ENCODE measurements around the gene PDE8B. TPM values are rescaled to one million over a fixed set of nuclear protein-coding genes. Genes with fewer than 3 reads are reported as not detected.
"Not testable (repeated sequence)": the region's sequence is repeated elsewhere in the genome, so short reads cannot be mapped to it uniquely, and the experiment has no call there.

The PDE8B gene
- total RNA-seq, 1 experiment from 2014 or later, result 0.39 TPM

DNA sequence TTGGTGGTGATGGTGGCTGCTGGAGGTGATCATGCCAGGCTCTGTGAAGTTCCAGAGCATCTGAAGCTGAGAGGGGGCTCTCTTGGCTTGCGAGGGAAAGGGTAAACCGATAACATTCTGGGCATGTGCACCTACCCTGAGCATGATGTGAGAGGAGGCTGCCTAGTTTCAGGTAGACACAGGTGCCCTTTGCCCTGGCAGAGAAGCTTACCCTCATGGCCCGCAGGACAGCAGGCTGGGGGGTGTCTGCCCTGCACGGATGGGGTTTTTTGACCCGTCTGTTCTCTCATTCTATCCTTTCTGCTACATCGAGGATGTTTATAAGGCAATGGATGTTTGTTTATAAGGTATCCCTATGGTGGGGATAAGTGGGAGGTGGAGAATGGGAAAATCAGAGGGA is 148.8 kb downstream of the PDE8B start:
- DNase-seq (ENCODE audit: low read depth), result no peak

DNA sequence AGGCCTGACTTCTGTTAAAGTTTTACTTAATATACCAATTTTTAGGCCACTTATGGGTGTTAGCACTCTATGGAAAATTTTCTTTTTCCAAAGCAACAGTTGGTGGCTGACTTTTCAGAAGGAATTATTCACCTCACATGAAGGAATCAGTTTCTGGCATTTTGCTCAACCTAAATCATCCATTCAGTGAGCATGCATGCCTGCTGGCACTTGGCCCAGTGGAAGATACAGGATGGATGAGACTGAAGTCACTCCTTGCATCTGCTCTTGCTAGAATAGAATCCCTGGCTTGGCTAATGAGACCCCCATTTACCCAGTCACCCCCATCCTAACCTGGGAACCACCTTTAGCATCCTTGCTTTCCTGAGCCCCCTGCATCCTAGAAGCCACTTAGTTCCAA is 149.9 kb downstream of the PDE8B start:
- no peak for DNase-seq (ENCODE audit: low read depth)

DNA sequence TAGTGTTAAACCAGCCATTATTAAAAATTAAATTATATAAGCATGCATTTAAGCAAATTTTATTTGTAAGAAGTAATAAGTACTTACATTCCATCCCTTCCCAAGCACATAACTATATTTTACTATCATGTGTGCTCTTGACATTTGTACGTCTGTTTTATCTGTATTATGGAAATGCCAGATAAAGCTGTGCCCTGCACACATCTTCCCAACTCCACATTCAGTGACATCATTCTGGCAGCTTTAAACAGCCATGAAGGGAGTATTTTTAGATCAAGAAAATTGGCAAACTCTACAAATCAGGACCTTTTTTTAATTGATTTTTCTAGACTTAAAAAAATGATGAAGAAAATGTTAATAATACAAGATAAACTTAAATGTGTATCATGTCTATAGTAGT is 150.5 kb downstream of the PDE8B start:
- DNase-seq (ENCODE audit: low read depth), result no peak

DNA sequence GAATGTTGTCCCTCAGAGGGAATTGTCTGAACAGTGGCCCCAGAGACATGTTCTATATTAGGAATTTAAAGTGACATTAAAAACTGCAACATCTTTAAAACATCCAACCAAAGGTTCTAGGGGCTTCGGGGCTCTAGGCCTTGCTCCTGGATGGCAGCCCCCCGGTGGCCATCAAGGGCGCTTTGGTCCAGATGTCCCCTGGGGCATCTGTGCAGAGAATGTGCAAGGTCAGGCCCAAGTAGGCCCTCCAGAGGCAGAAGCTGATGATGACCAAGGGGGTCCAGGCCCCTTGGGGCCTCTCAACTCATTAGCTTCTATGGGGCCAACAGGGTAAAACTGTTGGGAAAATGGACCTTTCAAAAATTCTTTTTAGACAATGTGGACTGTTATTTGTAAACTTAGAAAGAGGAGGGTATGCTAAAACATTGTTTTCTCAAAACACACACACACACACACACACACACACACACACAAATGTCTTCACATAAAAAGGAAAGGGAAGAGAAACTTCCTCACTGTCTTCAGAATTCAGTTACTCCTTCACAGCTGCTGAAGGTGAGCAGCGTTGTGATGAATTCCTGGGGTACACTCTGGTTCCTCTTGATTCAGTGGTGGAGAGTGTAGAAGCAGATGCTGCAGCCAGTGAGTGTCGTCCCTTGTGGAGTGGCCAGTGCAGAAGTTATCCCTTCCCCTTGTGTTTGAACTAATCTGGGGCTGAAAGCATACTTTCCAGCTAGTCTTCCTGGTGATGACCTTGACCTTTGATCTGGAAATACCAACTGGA is 156.4 kb downstream of the PDE8B start:
- DNase-seq (ENCODE audit: low read depth), result no peak

DNA sequence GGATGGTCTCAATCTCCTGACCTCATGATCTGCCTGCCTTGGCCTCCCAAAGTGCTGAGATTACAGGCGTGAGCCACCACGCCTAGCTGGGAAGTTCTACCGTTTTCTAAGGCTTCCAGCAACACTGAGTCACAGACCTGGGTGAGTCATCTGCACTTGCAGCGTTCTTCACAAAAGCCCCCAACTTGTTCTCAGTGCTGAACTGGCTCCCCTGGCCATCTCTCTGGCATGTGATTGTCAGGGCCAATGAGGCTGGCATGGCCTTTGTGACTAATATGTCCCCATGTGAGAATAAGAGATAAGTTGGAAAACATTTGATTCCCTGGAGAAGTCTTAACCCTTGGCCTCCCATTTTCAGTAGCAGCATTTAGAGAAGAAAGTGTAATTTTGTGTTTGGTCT is 157.3 kb downstream of the PDE8B start:
- peak; percentile 65 for DNase-seq (ENCODE audit: low read depth)

DNA sequence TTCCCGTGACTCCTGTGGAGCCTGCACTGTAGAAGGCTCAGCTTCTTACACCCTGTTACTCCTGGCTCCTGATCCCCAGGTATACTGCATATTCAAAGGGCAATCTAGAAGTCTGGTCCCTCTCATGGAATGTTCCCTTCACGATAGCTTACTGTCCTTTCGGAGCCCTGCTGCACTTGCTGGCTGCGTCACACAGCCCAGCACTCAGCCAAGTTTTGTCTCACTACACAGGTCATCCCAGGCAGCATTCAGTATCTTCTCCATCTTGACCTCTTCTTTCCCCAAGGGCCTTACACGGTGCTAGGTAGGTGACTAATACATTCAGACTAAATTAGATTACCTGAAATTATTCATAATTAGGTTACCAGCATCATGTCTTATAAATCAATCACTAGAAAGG is 157.9 kb downstream of the PDE8B start:
- DNase-seq (ENCODE audit: low read depth), result no peak

DNA sequence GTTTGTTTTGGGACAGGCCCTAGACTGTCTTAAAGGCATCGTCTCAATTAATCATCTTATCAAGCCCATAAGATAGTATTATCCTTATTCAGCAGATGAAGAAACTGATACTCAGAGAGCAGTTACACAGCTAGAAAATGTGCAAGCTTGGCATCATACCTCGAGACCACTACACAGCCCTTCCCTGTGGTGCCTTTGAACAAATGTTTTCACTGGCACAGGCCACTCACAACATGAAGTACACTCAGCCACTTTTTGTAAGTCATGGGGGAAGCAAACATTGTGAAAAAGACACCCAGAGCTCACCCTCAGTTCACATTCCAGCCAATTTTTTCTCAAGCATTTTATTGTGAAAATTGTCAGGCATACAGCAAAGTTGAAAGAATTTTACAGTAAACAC is 159.1 kb downstream of the PDE8B start:
- no peak for DNase-seq (ENCODE audit: low read depth)

DNA sequence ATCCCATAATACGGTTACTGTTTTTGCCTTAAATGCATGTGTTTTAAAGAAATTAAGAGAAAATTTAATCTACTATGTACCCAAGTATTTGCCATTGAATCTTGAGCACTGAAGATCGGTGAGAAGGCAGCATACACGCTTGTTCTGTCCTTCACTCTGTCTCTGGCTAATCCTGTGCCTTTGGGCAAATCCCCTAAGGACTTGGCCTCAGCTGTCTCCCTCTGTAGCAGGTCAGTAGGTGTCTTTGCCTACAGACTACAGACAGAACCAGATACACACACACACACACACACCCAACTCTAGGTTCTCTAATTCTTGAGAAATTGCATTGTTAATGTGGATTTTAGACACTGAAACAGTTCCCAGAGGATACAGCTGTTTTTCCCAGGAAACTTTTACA is 164.2 kb downstream of the PDE8B start:
- no peak for DNase-seq (ENCODE audit: low read depth)

DNA sequence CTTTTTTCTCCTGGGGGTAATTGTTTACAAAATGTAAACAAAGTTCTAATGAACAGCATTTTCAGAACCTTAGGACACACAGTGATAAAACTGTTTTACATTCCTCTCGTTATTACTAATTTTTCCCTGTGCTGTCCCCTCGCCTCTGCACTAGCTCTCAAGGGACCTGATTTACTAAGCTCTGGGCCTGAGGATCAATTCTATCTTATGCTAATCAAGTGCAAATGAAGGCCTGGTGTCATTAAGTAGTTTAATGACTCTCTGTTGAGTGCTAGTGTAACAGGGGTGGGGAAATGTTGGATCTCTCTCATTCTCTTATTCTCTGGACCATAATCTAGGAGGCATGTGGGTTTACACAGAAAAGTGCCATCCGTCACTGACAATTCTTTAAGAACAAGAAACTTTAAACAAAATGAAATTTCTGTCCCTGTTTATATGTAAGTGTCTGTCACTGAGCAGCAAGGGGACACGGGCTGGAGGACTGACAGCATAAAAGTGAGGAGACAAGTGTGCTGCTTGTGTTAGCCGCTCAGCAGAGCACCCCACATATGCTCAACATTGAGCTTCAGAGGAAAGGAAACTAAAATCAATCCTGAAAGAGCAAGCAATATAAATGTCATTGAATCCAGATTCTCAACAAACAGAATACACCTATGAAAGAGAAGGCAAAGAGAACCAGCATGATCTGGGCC is 166.3 kb downstream of the PDE8B start:
- no peak for DNase-seq (ENCODE audit: low read depth)

DNA sequence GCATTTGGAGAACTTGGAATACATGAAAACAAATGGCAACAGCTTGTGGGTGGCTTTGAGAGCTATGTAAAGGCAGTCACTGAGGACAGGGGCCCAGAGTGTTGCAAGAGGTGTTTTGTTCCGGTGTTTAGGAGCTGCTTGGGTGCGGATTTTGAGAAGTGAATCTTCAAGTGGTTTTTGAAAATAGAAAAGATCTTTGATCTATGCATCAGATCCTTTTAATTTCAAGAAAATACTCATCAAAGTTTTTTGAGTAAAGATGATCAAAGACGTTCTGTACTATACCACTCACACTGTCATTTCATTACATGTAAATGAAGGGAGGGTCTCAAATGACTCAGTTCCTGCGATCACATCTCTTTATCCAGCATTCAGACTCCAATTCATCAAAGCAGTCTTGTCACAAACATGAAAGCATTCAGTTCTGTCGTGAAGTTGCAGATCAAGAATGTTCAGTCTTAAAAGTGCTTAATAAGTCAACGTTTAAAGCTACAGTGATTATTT is 169.1 kb downstream of the PDE8B start:
- DNase-seq (ENCODE audit: low read depth), result no peak

DNA sequence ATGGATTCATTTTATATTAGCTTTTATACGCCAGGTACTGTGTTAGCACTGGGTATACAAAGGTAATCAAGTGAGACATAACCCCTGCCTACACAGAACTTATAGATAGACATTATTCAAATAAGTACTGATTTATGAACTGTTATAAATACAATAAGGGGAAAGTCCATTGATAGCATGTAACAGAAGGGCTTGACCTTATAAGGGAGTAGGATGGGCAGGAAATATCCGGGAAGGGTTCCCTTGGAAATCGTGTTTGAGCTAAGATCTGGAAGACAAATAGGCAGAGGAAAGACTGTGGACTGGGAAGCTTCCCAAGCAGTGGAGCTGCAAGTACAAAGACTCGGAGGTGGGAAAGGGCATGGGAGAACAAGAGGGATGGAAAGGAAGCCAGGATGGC is 170.2 kb downstream of the PDE8B start:
- no peak for DNase-seq (ENCODE audit: low read depth)

DNA sequence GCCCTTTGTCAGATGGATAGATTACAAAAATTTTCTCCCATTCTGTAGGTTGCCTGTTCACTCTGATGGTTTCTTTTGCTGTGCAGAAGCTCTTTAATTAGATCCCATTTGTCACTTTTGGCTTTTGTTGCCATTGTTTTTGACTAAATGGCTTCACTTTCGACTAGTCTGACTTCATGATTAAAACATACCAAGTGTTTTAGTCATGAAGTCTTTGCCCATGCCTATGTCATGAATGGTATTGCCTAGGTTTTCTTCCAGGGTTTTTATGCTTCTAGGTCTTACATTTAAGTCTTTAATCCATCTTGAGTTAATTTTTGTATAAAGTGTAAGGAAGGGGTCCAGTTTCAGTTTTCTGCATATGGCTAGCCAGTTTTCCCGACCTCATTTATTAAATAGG is 172.9 kb downstream of the PDE8B start:
- DNase-seq (ENCODE audit: low read depth), result peak; percentile 51

DNA sequence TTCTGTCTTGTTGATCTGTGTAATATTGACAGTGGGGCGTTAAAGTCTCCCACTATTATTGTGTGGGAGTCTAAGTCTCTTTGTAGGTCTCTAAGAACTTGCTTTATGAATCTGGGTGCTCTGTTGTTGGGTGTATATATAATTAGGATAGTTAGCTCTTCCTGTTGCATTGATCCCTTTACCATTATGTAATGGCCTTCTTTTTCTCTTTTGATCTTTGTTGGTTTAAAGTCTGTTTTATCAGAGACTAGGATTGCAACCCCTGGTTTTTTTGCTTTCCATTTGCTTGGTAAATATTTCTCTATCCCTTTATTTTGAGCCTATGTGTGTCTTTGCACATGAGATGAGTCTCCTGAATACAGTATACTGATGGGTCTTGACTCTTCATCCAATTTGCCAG is 175.9 kb downstream of the PDE8B start:
- DNase-seq (ENCODE audit: low read depth), result not testable (repeated sequence)

DNA sequence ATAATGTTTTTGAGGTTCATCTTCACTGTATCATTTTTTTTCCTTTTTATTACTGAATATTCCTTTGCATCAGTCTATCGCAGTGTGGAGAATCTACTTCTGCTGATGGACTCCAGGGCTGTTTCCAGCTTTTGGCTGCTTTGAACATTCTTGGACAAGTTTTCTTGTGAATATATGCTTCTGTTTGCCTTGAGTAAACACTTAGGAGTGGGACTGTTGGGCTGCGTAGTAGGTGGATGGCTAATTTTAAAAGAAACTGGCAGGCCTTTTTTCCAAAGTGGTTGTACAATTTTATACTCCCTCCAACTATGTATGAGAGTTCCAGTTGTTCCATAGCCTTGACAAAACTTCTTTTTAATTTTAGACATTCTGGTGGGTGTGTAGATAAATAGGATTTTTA is 179.3 kb downstream of the PDE8B start:
- no peak for DNase-seq (ENCODE audit: low read depth)

DNA sequence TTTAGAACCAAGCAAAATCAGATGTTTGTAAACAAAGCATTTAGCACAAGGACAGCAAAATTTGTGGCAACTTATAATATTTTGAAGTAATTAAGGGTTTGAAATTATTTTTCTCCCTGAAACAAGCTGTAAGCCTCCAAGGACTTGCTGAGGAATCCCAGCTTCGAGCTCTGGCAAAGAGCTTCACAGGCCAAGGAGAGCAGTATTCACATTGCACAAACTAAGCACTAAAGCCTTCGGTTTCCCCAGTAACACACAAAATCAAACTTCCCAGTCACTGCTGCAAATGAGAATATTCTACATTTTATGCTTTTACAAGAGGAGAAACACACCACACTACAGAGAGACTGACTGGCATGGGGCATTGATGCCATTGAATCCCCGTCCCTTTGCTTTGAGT is 179.7 kb downstream of the PDE8B start:
- no peak for DNase-seq (ENCODE audit: low read depth)

DNA sequence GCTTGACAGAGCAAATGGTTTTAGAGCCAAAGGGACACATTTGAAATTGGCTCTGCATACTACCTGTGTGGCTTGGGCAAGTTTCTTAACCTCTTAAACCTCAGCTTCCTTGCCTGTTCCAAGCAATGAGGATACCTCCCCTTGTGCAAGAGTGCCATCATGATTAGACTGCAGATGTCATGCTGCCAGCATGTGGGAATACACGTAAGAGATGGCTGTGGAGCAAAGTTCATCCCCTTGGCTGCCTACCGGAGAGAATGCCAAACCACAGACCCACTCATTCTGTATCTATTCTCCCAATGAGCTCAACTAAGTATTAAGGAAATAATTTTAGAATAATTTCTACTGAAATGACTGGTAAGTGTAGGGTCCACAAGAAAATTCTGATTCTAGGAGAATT is 180.3 kb downstream of the PDE8B start:
- DNase-seq (ENCODE audit: low read depth), result peak; percentile 86

DNA sequence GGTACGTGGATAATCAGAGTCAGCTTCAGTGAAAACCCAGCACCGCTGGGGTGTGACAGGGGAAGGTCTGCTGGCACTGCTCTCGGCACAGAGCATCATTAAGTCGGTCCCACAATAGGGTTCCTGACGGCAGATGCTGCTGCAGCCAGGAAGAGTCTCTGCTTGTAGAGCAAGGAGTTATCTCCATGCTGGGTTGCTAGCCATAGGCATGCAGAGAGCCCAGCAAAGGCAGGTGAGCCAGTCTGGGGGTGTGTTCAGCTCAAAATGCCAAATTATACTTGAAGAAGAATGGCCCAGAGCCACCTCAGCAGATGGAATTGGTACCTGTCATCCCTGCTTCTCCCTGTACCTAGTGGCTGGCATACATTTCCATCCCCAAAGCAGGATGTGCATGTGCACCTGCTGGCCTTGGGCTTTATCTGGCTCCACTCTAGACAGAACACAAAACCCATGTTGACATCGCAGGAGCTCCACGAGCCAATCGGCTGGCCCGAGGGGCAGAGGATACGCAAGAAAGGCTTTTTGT is 180.8 kb downstream of the PDE8B start:
- no peak for DNase-seq (ENCODE audit: low read depth)

DNA sequence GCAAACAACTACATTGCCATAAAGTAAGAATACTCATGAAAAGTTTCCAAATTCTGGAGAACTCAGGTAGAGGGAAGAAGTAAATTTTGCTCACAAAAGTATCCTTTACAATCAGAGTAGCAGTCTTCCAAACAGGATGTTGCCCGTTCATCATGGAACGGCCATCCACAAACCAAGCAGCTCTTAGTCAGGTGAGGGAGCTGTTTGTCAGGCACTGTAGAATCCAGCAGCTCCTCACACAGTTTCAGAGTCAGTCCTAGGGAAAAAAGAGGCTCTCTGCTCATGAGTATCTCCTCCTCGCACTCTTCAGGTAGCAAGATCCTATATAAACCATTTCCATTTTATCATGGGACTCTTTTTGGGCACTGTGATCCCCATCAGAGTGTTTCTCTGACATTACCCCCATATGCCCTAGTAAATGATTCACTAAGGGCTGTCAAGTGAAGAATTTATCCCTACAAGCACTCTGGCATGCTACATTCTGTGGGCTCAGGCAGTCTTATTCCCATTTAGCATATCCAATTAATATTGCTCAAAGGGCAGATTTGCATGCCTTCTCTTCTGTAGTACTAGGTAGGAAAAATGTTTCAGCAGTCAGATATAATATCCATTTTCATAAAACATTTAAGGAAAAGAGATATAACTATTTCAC is 183.7 kb downstream of the PDE8B start:
- DNase-seq (ENCODE audit: low read depth), result no peak

DNA sequence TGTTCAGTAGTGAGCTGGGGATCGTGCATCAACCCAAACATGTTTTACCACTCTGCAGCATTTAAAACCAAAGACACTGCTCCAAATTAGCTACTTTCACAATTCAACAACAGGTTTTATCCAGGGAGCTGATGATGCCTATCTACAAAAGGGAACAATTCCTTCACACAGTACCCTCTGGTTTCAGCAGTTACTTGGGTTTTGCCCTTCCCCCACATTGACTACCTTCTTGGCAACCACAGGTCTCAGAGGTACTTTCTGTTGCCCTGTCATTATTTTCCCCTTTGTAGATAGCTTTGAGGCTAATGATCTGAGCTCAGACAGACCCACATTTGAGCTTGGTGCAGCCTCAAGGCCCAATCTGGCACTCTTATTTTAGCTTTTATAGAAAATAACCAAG is 185.5 kb downstream of the PDE8B start:
- DNase-seq (ENCODE audit: low read depth), result no peak

DNA sequence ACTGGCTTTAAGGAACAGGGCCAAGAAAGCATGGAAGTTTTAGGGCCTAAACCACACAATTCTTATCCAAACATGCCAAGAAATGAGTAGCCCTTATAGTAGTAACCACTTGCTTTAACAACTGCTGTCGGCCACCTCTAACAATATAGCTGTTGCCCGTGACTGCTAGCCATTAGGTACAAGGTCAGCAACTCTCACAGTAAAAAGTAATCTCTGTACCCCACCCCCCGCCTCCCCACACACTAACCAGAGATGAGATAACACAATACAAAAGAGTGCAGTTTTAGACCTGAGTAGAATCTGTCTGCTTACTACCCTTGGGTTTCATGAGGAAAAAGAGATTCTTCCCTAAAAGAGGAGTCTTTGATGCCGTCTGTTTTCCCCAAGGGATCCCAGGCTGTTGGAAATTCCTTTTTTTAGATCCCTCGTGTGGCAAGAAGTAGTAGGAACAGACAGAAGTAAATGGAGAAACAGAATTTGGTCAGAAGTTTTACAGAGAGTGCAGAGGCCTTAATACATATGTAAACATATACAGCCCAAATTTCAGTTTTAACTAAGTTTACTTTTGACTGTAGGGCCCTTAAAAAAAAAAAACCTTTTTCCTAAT is 187.3 kb downstream of the PDE8B start:
- DNase-seq (ENCODE audit: low read depth), result no peak

DNA sequence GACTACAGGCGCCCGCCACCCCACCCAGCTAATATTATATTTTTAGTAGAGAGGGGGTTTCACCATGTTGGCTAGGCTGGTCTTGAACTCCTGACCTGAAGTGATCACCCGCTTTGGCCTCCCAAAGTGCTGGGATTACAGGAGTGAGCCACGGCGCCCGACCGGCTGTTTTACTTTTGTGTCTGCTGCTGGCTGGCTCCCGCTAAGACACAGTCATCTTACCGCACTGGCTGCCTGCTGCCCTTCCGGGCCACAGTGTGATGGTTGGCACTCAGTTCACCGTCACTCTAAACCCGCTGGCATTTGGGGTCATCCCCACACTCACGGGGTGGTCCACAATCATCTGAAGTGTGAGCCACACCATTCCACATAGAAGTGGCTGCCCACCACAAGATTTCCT is 188.0 kb downstream of the PDE8B start:
- no peak for DNase-seq (ENCODE audit: low read depth)

DNA sequence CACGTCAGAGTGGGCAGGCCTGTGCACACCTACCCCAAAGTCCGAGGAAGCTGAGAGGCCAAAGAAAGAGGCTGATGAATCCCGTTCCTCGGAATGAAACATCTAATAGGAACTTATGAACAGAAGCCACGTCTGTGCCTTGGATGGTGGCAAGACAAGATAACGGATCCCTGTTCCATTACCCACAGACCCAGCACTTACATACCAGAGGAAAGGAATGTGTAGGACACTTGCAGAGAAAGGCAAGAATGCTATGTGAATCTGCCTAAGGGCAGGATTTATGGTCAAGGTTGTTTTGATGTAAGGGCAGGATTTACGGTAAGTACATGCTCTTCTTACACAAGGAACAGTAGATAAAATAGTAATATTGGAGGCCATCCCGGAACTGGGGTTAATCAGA is 188.4 kb downstream of the PDE8B start:
- DNase-seq (ENCODE audit: low read depth), result peak; percentile 28

Data from M059J (cell line).